CD4-positive, alpha-beta T cell (primary cell): Measurements from ENCODE around the gene EXOC5. TPM values are rescaled to one million over a fixed set of nuclear protein-coding genes. Genes with fewer than 3 reads are reported as not detected.

Experiments used
- ATAC-seq: fragments of 200-7000 bp; cut with Tn5 transposase; one replicate; pipeline ENCODE4 v1.10.0; 2022; ENCODE audit warnings: mild to moderate bottlenecking; ENCODE audit not compliant: poor library complexity
- CTCF ChIA-PET: fragments of 350-600 bp; sonication (Branson Sonifier 250); formaldehyde crosslinking; loops from one replicate; lab custom pipeline; 2021; ENCODE audit warnings: antibody characterized with exemption, inconsistent platforms; lab: Charles Lee
- POLR2A ChIA-PET: fragments of 350-600 bp; sonication (Branson Sonifier 250); formaldehyde crosslinking; loops from one replicate; lab custom pipeline; 2021; ENCODE audit warnings: antibody characterized with exemption, inconsistent platforms; lab: Charles Lee
- DNase-seq, 14 experiments: peaks; one replicate each; pipeline ENCODE4 v3.0.0-alpha.2; 2013 to 2020; ENCODE audit warnings: mixed read lengths in 2 of 14
- H3K27ac ChIP-seq, 2 donors: one replicate each; pipeline versions ENCODE4 v1.5.1 to v1.7.0; 2013; ENCODE audit warnings: low read length in 2 of 2, low read depth in 1 of 2, mild to moderate bottlenecking in 1 of 2
- H3K27me3 ChIP-seq, 2 experiments: 1 replicate in 1 of 2; 2 replicates in 1 of 2; pipeline versions ENCODE4 v1.6.1 to v1.7.0; 2013; ENCODE audit warnings: low read length in 2 of 2, control low read depth in 1 of 2, mild to moderate bottlenecking in 1 of 2, moderate library complexity in 1 of 2; ENCODE audit not compliant: insufficient read depth in 2 of 2, control insufficient read depth in 1 of 2
- H3K36me3 ChIP-seq: one replicate; pipeline ENCODE4 v1.6.1; 2013; ENCODE audit warnings: low read length, control low read depth; ENCODE audit not compliant: insufficient read depth
- H3K4me1 ChIP-seq: one replicate; pipeline ENCODE4 v1.6.1; 2013; ENCODE audit warnings: low read length, control low read depth; ENCODE audit not compliant: insufficient read depth
- H3K4me3 ChIP-seq: one replicate; pipeline ENCODE4 v1.5.1; 2013; ENCODE audit warnings: mild to moderate bottlenecking, low read length, moderate library complexity
- H3K9me3 ChIP-seq, 2 experiments: 1 replicate in 1 of 2; 2 replicates in 1 of 2; pipeline versions ENCODE4 v1.6.1 to v1.7.0; 2013; ENCODE audit warnings: low read length in 2 of 2, mild to moderate bottlenecking in 2 of 2, control low read depth in 1 of 2, moderate library complexity in 1 of 2; ENCODE audit not compliant: control insufficient read depth in 1 of 2, insufficient read depth in 1 of 2
- H3K27ac Mint-ChIP-seq: one replicate; pipeline ENCODE4 v1.8.0; 2020; ENCODE audit warnings: mixed read lengths
- H3K27me3 Mint-ChIP-seq: one replicate; pipeline ENCODE4 v1.8.0; 2021; ENCODE audit warnings: mixed read lengths
- H3K36me3 Mint-ChIP-seq: one replicate; pipeline ENCODE4 v1.8.0; 2021; ENCODE audit warnings: low read depth, mixed read lengths
- H3K4me1 Mint-ChIP-seq: one replicate; pipeline ENCODE4 v1.8.0; 2021; ENCODE audit warnings: low read depth, mixed read lengths
- H3K4me3 Mint-ChIP-seq: one replicate; pipeline ENCODE4 v1.8.0; 2020; ENCODE audit warnings: mild to moderate bottlenecking, mixed read lengths
- H3K9me3 Mint-ChIP-seq: one replicate; pipeline ENCODE4 v1.8.0; 2020; ENCODE audit warnings: mixed read lengths
- intact Hi-C, 2 experiments: fragments of 100-400 bp; cut with DNase I in 1 of 2; cut with micrococcal nuclease in 1 of 2; formaldehyde crosslinking; loops; one replicate each; pipeline versions ENCODE4 v1.15.1 to v1.9.0; 2023 to 2025; cut with DNase I, micrococcal nuclease
- total RNA-seq, 174 experiments: library from RNA in 2 of 174; stranded (reverse) in 2 of 174; gene quantifications; one replicate each; pipeline ENCODE4 v1.2.3 and lab custom pipeline; 2021 to 2026
- TF ChIP-seq, protein P1 (sequence below): fragments of 200-600 bp; IDR thresholded peaks from one replicate; pipeline ENCODE4 v1.8.0; 2022; ENCODE audit warnings: antibody characterized with exemption, mild to moderate bottlenecking

EXOC5 gene
- total RNA-seq, 2 experiments from 2014 or later: 17.1 to 18.1 TPM

DNA sequence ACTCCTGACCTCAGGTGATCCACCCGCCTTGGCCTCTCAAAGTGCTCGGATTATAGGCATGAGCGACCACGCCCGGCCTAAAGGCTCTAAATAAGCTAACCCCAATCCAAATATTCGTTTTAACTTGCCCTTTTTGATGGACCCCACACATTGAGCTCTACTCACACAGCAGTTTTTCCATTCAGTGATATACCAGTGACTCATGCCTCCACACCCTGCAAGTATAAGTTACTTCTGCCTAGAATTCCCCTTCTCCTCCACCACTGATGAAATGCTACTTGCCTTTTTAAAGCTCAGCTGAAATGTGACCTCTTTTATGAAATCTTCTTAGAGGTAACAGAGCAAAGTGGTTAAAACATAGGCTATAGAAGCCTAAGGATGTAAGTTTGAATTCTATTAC lies 68.8 kb downstream of the EXOC5 start:
- H3K4me1 Mint-ChIP-seq: no peaks in the 10 kb centered on the region
- CTCF ChIA-PET: no interaction called here

DNA sequence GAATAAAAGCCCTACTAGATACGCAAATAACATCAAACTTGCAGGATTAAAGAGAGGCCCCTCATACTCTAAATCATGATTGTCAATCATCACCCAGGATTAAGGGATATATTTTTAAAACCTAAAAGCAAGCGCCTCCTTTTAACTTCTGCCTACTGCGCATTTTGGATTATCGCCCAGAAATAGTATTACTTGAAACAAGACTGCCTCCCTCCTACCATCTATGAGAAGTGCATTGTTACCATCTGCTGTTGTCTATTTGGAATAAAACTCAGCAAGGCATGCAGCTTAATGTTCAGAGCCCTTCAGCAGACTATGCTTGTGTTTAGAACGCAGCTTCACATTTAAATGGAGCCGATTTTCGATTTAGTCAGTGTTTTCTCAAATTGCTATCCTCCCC lies 79.6 kb downstream of the EXOC5 start:
- TF ChIP-seq, protein P1, sequence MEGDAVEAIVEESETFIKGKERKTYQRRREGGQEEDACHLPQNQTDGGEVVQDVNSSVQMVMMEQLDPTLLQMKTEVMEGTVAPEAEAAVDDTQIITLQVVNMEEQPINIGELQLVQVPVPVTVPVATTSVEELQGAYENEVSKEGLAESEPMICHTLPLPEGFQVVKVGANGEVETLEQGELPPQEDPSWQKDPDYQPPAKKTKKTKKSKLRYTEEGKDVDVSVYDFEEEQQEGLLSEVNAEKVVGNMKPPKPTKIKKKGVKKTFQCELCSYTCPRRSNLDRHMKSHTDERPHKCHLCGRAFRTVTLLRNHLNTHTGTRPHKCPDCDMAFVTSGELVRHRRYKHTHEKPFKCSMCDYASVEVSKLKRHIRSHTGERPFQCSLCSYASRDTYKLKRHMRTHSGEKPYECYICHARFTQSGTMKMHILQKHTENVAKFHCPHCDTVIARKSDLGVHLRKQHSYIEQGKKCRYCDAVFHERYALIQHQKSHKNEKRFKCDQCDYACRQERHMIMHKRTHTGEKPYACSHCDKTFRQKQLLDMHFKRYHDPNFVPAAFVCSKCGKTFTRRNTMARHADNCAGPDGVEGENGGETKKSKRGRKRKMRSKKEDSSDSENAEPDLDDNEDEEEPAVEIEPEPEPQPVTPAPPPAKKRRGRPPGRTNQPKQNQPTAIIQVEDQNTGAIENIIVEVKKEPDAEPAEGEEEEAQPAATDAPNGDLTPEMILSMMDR: no peak
- H3K27me3 Mint-ChIP-seq: peaks cover 60% of the 10 kb centered on the region
- intact Hi-C loops: no loop called here
- DNase-seq: no peak
- no peak for ATAC-seq
- no peak overlapping the region for H3K27ac Mint-ChIP-seq
- no peak overlapping the region for H3K27ac ChIP-seq
- H3K4me3 Mint-ChIP-seq: no peak overlapping the region
- H3K4me1 Mint-ChIP-seq: no peaks in the 10 kb centered on the region
- H3K9me3 ChIP-seq: no peaks in the 10 kb centered on the region
- no peaks in the 10 kb centered on the region for H3K36me3 Mint-ChIP-seq
- H3K36me3 ChIP-seq: no peaks in the 10 kb centered on the region
- no peaks in the 10 kb centered on the region for H3K4me1 ChIP-seq
- no peaks in the 10 kb centered on the region for H3K9me3 Mint-ChIP-seq
- no peak overlapping the region for H3K4me3 ChIP-seq
- no peaks in the 10 kb centered on the region for H3K27me3 ChIP-seq
- POLR2A ChIA-PET: no interaction called here
- CTCF ChIA-PET: interaction anchor here (1.6 kb wide), 1 partner anchor 18 kb away, joined by 3 read pairs; no protein-coding TSS in a partner anchor

More for the DNA sequence above, 68.8 kb downstream of the EXOC5 start:
- Histone ChIP-seq H3K4me3 (no peak overlapping the region), H3K27me3 (peaks cover 0 to 5% of the 10 kb centered on the region in 2 experiments), H3K36me3 (no peaks in the 10 kb centered on the region), H3K9me3 (no peaks in the 10 kb centered on the region), H3K4me1 (no peaks in the 10 kb centered on the region), H3K27ac (no peak overlapping the region)
- no peak for ATAC-seq
- Mint-ChIP-seq H3K9me3 (peaks cover 2% of the 10 kb centered on the region), H3K36me3 (no peaks in the 10 kb centered on the region), H3K27me3 (peaks cover 13% of the 10 kb centered on the region), H3K4me3 (no peak overlapping the region), H3K27ac (no peak overlapping the region)
- POLR2A ChIA-PET: no interaction called here
- intact Hi-C loops: loop anchor here (5.0 to 10.0 kb wide), 3 partner anchors 115 to 708 kb away; no protein-coding TSS in a partner anchor
- no peak for DNase-seq
- TF ChIP-seq, protein P1: no peak

- Mint-ChIP-seq H3K27me3 (peaks cover 38% of the 10 kb centered on the region), H3K4me1 (no peaks in the 10 kb centered on the region), H3K9me3 (no peaks in the 10 kb centered on the region), H3K36me3 (no peaks in the 10 kb centered on the region), H3K4me3 (no peak overlapping the region), H3K27ac (no peak overlapping the region)
- H3K27me3 ChIP-seq: peaks cover 0 to 7% of the 10 kb centered on the region in 2 experiments
- no peaks in the 10 kb centered on the region for H3K9me3 ChIP-seq
- intact Hi-C loops: no loop called here
- no peaks in the 10 kb centered on the region for H3K36me3 ChIP-seq
- H3K4me3 ChIP-seq: no peak overlapping the region
- no peak overlapping the region for H3K27ac ChIP-seq
- ATAC-seq (no peak), DNase-seq (no peak)
- TF ChIP-seq, protein P1: no peak
- ChIA-PET CTCF (no interaction called here), POLR2A (interaction anchor here (0.6 kb wide), 1 partner anchor 52 kb away, joined by 4 read pairs; no protein-coding TSS in a partner anchor)
- no peaks in the 10 kb centered on the region for H3K4me1 ChIP-seq
Measured at GRCh38 chr14:57182760-57183503, 85.8 kb downstream of the EXOC5 start.
